HG03196 (cell line): ENCODE measurements around the gene NOX3.

Source experiments
- ATAC-seq: cut with Tn5 transposase; IDR thresholded peaks from one replicate; pipeline ENCODE4 v1.9.1; 2021; ENCODE audit not compliant: unreplicated experiment

Gene NOX3

GRCh38 chr6:155434829-155435423 lies 20.7 kb downstream of the NOX3 start:
- ATAC-seq, result no peak

GRCh38 chr6:155434096-155434495 lies 21.5 kb downstream of the NOX3 start:
- no peak for ATAC-seq

GRCh38 chr6:155432293-155432692 lies 23.3 kb downstream of the NOX3 start:
- ATAC-seq, result no peak

GRCh38 chr6:155429321-155429893 lies 26.2 kb downstream of the NOX3 start:
- ATAC-seq, result no peak

- no peak for ATAC-seq
Measured at GRCh38 chr6:155426408-155426945, 29.2 kb downstream of the NOX3 start.

- no peak for ATAC-seq
Measured at GRCh38 chr6:155424181-155424580, 31.5 kb downstream of the NOX3 start.

- ATAC-seq, result no peak
Measured at GRCh38 chr6:155422635-155423034, 33.0 kb downstream of the NOX3 start.

- no peak for ATAC-seq
Measured at GRCh38 chr6:155420492-155420891, 35.1 kb downstream of the NOX3 start.

GRCh38 chr6:155419161-155419560 lies 36.5 kb downstream of the NOX3 start:
- ATAC-seq, result no peak

GRCh38 chr6:155418017-155418761 lies 37.5 kb downstream of the NOX3 start:
- ATAC-seq, result peak; percentile 59

GRCh38 chr6:155417454-155417853 lies 38.2 kb downstream of the NOX3 start:
- no peak for ATAC-seq

GRCh38 chr6:155415953-155416352 lies 39.7 kb downstream of the NOX3 start:
- ATAC-seq, result no peak

GRCh38 chr6:155414049-155414448 lies 41.6 kb downstream of the NOX3 start:
- ATAC-seq, result no peak

- ATAC-seq, result no peak
Measured at GRCh38 chr6:155412335-155412734, 43.3 kb downstream of the NOX3 start.

GRCh38 chr6:155411154-155412052 lies 44.2 kb downstream of the NOX3 start:
- ATAC-seq, result no peak

- no peak for ATAC-seq
Measured at GRCh38 chr6:155409391-155409790, 46.2 kb downstream of the NOX3 start.

GRCh38 chr6:155408981-155409380 lies 46.7 kb downstream of the NOX3 start:
- ATAC-seq, result no peak

- no peak for ATAC-seq
Measured at GRCh38 chr6:155408231-155408630, 47.4 kb downstream of the NOX3 start.

- ATAC-seq, result no peak
Measured at GRCh38 chr6:155406801-155407200, 48.8 kb downstream of the NOX3 start.

- no peak for ATAC-seq
Measured at GRCh38 chr6:155404937-155405336, 50.7 kb downstream of the NOX3 start.

GRCh38 chr6:155402656-155403304 lies 52.9 kb downstream of the NOX3 start:
- ATAC-seq, result no peak
